ENCODE measurements around the gene ZFYVE28. TPM values are rescaled to one million over a fixed set of nuclear protein-coding genes. Genes with fewer than 3 reads are reported as not detected.

The ZFYVE28 gene
- total RNA-seq, 4 donors from 2014 or later: 44.8 to 110 (median 69.6) TPM

GRCh38 chr4:2446656-2447564 is 28.5 kb upstream of the ZFYVE28 start:
- H3K27ac ChIP-seq: no peak overlapping the region
- DNase-seq: no peak
- in situ Hi-C loops (cut with MboI; ENCODE audit: low pct_ligation_motif_present in 1 of 4, low pct_unique_long_range_greater_than_20kb in 1 of 4, low sequenced_read_pairs in 3 of 4) (loop anchor here in 2 of 4 donors (10.0 to 25.0 kb wide), 2 partner anchors 222 to 235 kb away; no protein-coding TSS in a partner anchor), intact Hi-C loops (cut with DNase I; ENCODE audit: low total_unique reads) (loop anchor here (10.0 kb wide), 1 partner anchor 232 kb away; no protein-coding TSS in a partner anchor)
- H3K4me1 ChIP-seq: no peaks in the 10 kb centered on the region
- H3K4me3 ChIP-seq: no peak overlapping the region
- no peaks in the 10 kb centered on the region for H3K9me3 ChIP-seq
- H3K27me3 ChIP-seq: no peaks in the 10 kb centered on the region
- TF ChIP-seq POLR2A (IDR thresholded peaks at IDR 0.05) (no peak), EP300 (IDR thresholded peaks at IDR 0.05; ENCODE audit: low read depth) (no peak), POLR2AphosphoS5 (IDR thresholded peaks at IDR 0.05) (no peak)
- TF ChIP-seq, protein P1, sequence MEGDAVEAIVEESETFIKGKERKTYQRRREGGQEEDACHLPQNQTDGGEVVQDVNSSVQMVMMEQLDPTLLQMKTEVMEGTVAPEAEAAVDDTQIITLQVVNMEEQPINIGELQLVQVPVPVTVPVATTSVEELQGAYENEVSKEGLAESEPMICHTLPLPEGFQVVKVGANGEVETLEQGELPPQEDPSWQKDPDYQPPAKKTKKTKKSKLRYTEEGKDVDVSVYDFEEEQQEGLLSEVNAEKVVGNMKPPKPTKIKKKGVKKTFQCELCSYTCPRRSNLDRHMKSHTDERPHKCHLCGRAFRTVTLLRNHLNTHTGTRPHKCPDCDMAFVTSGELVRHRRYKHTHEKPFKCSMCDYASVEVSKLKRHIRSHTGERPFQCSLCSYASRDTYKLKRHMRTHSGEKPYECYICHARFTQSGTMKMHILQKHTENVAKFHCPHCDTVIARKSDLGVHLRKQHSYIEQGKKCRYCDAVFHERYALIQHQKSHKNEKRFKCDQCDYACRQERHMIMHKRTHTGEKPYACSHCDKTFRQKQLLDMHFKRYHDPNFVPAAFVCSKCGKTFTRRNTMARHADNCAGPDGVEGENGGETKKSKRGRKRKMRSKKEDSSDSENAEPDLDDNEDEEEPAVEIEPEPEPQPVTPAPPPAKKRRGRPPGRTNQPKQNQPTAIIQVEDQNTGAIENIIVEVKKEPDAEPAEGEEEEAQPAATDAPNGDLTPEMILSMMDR (IDR thresholded peaks at IDR 0.05): no peak
- WGBS, 2 donors (ENCODE audit: low coverage in 1 of 2): 75 to 82% methylated on average over 2 to 3 of the region's 3 CpGs
- H3K36me3 ChIP-seq: no peaks in the 10 kb centered on the region

DNA sequence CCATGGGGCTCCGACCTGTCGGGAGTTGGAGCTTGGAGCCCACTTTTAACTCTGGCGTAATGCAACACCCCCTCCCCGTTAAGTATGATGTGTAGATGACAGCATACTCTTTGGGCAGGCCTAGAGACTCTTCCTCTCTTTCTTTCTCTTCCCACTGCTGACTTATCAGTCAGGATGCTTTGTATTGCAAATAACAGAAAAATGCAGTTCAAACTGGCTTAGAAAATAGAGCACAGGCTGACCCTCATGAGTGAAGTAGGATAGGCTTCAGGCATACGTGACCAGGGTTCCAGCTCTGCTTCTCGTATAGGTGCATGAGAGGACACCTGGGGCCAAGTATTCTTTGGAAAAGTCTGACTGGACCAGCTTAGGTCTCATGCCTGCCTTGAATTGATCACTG is 27.1 kb upstream of the ZFYVE28 start:
- no peak for DNase-seq
- intact Hi-C loops (cut with DNase I; ENCODE audit: low total_unique reads) (loop anchor here (10.0 kb wide), 1 partner anchor 231 kb away; no protein-coding TSS in a partner anchor), in situ Hi-C loops (cut with MboI; ENCODE audit: low pct_ligation_motif_present in 1 of 4, low pct_unique_long_range_greater_than_20kb in 1 of 4, low sequenced_read_pairs in 3 of 4) (loop anchor here in 2 of 4 donors (10.0 to 25.0 kb wide), 2 partner anchors 221 to 233 kb away; no protein-coding TSS in a partner anchor)
- no peaks in the 10 kb centered on the region for H3K9me3 ChIP-seq
- H3K36me3 ChIP-seq: no peaks in the 10 kb centered on the region
- 95 to 100% methylated on average over 1 to 6 of the region's 6 CpGs for WGBS, 2 donors (ENCODE audit: low coverage in 1 of 2)
- H3K27me3 ChIP-seq: no peaks in the 10 kb centered on the region
- no peak for TF ChIP-seq EP300 (IDR thresholded peaks at IDR 0.05; ENCODE audit: low read depth)
- TF ChIP-seq POLR2A (IDR thresholded peaks at IDR 0.05): no peak
- TF ChIP-seq POLR2AphosphoS5 (IDR thresholded peaks at IDR 0.05): no peak
- TF ChIP-seq, protein P1 (IDR thresholded peaks at IDR 0.05): no peak
- H3K27ac ChIP-seq: no peak overlapping the region
- H3K4me3 ChIP-seq: no peak overlapping the region
- H3K4me1 ChIP-seq: no peaks in the 10 kb centered on the region

GRCh38 chr4:2445130-2445529 is 26.7 kb upstream of the ZFYVE28 start:
- no peaks in the 10 kb centered on the region for H3K9me3 ChIP-seq
- H3K27ac ChIP-seq: no peak overlapping the region
- no peaks in the 10 kb centered on the region for H3K36me3 ChIP-seq
- H3K4me3 ChIP-seq: no peak overlapping the region
- no peaks in the 10 kb centered on the region for H3K27me3 ChIP-seq
- WGBS, 2 donors (ENCODE audit: low coverage in 1 of 2): 100% methylated on average over 9 of the region's 9 CpGs; no CpG with 5 or more reads in 1 of the 2 donors
- in situ Hi-C loops (cut with MboI; ENCODE audit: low pct_ligation_motif_present in 1 of 4, low pct_unique_long_range_greater_than_20kb in 1 of 4, low sequenced_read_pairs in 3 of 4) (loop anchor here in 2 of 4 donors (10.0 to 25.0 kb wide), 2 partner anchors 220 to 233 kb away; no protein-coding TSS in a partner anchor), intact Hi-C loops (cut with DNase I; ENCODE audit: low total_unique reads) (loop anchor here (10.0 kb wide), 1 partner anchor 230 kb away; no protein-coding TSS in a partner anchor)
- DNase-seq: no peak
- TF ChIP-seq POLR2A (IDR thresholded peaks at IDR 0.05): no peak
- TF ChIP-seq EP300 (IDR thresholded peaks at IDR 0.05; ENCODE audit: low read depth): no peak
- TF ChIP-seq POLR2AphosphoS5 (IDR thresholded peaks at IDR 0.05): no peak
- TF ChIP-seq, protein P1 (IDR thresholded peaks at IDR 0.05): no peak
- no peaks in the 10 kb centered on the region for H3K4me1 ChIP-seq
